ENCODE measurements around the gene THYN1.

DNA sequence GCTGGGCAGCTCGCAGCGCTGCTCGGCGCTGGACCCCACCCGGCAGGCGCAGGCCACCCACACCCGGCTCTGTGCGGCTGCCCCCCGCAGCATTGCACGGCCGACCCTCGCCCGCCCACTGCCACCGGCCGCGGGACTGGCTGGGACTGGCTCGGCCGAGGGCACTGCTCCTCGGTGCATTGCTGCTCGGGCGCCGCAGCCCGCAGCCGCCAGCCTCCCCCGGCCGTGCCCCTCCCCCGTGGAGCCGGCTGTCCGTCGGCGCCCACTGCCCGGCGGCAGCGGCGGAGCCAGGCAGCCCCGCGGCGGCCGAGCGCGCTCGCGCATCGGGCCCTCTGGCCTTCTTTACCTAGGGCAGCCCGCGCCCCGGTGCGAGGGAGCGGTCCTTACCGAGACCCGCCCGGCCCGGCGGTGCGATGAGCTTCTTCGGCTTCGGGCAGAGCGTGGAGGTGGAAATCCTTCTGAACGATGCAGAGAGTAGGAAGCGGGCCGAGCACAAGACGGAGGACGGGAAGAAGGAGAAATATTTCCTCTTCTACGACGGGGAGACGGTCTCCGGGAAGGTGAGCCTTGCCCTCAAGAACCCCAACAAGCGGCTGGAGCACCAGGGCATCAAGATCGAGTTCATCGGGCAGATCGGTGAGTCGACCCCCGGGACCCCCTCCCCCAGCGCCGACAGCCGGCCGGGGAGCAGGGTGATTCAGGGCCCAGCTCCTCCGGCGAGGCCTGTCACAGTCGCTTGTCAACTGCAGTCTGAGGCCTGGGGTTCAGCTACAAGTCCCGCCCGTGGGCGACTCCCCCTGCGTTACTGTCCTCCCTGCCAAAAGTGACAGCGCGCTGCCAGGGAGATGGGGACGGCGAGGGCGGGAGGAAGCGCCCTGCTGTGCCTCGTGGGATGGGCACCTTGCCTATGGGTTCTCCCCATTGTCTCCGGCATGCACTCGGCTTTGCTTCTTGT is 28.2 kb downstream of the THYN1 start:
- TF ChIP-seq POLR2A (IDR thresholded peaks at IDR 0.05) (no peak), POLR2AphosphoS5 (IDR thresholded peaks at IDR 0.05) (peak; percentile 34 to 76 (median 70))
- TF ChIP-seq, protein P1, sequence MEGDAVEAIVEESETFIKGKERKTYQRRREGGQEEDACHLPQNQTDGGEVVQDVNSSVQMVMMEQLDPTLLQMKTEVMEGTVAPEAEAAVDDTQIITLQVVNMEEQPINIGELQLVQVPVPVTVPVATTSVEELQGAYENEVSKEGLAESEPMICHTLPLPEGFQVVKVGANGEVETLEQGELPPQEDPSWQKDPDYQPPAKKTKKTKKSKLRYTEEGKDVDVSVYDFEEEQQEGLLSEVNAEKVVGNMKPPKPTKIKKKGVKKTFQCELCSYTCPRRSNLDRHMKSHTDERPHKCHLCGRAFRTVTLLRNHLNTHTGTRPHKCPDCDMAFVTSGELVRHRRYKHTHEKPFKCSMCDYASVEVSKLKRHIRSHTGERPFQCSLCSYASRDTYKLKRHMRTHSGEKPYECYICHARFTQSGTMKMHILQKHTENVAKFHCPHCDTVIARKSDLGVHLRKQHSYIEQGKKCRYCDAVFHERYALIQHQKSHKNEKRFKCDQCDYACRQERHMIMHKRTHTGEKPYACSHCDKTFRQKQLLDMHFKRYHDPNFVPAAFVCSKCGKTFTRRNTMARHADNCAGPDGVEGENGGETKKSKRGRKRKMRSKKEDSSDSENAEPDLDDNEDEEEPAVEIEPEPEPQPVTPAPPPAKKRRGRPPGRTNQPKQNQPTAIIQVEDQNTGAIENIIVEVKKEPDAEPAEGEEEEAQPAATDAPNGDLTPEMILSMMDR (IDR thresholded peaks at IDR 0.05 in 8 of 11, conservative IDR thresholded peaks at IDR 0.05 in 3 of 11), result no peak

All from spleen (tissue), 7 donors.